IPS-15b (cell line): ENCODE results near the gene NPAS3.

Source experiments
- H3K27me3 ChIP-seq: one replicate; pipeline ENCODE4 v1.6.1; 2013; ENCODE audit warnings: low read length; ENCODE audit not compliant: control insufficient read depth, insufficient read depth
- H3K36me3 ChIP-seq: one replicate; pipeline ENCODE4 v1.6.1; 2013; ENCODE audit warnings: low read length; ENCODE audit not compliant: control insufficient read depth, insufficient read depth
- H3K4me1 ChIP-seq: one replicate; pipeline ENCODE4 v1.6.1; 2013; ENCODE audit warnings: mild to moderate bottlenecking, low read length; ENCODE audit not compliant: control insufficient read depth, insufficient read depth
- H3K4me3 ChIP-seq: one replicate; pipeline ENCODE4 v1.5.1; 2013; ENCODE audit warnings: low read depth, low read length
- H3K9ac ChIP-seq: one replicate; pipeline ENCODE4 v1.6.1; 2013; ENCODE audit warnings: low read depth, mild to moderate bottlenecking, low read length
- H3K9me3 ChIP-seq: one replicate; pipeline ENCODE4 v1.6.1; 2013; ENCODE audit warnings: mild to moderate bottlenecking, low read length; ENCODE audit not compliant: control insufficient read depth, insufficient read depth

The NPAS3 gene

GRCh38 chr14:33483541-33483940 lies 544.9 kb downstream of the NPAS3 start:
- Histone ChIP-seq H3K36me3 (no peaks in the 10 kb centered on the region), H3K4me3 (no peak overlapping the region), H3K27me3 (no peaks in the 10 kb centered on the region), H3K4me1 (no peaks in the 10 kb centered on the region), H3K9me3 (no peaks in the 10 kb centered on the region), H3K9ac (no peak overlapping the region)

DNA sequence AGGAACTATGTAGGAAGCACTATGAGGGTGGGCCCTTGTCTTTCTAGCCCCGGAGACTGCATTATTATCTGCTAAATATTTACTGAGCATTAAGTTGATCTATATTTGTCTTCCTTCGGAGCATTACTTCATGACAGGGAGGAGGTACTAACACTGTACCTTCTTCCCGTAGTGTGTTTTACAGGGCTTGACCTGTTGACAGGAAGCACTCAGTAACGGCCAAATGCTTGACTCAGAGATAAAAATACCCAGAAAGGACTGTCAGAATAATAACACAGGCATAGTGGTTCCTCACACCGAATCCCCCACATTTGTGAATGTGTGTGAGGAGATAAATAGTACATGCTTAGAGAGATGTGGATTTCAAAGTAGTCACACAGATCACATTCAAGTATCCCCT lies 545.6 kb downstream of the NPAS3 start:
- Histone ChIP-seq H3K27me3 (no peaks in the 10 kb centered on the region), H3K36me3 (no peaks in the 10 kb centered on the region), H3K4me3 (no peak overlapping the region), H3K4me1 (no peaks in the 10 kb centered on the region), H3K9me3 (no peaks in the 10 kb centered on the region), H3K9ac (no peak overlapping the region)

DNA sequence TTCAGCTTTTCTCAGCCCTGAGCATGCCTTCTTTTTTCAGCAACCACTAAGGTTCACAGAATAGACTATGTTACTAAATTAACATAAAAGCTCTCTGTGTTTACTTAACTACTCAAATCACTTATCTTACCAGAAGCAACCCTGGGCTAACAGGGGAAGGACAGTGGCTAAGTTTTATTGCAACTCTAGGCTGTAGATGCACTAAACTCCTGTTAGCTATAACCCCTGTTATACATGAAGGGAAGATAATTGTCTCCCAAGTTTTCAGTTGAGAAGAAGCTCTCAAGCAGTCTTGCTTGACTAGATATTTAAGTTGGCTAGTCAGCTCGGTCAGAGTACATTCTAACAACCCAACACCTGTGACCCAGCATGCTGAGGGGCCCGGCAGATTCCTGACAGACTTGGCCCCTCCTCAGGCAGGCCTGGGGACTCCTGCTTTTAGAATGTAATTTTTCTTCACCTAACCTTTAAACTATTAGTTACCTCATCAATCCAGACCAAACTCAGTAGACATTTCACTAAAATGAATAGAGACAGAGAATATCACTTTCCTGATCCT lies 547.7 kb downstream of the NPAS3 start:
- H3K27me3 ChIP-seq: no peaks in the 10 kb centered on the region
- H3K4me3 ChIP-seq: no peak overlapping the region
- no peaks in the 10 kb centered on the region for H3K4me1 ChIP-seq
- no peaks in the 10 kb centered on the region for H3K36me3 ChIP-seq
- no peaks in the 10 kb centered on the region for H3K9me3 ChIP-seq
- no peak overlapping the region for H3K9ac ChIP-seq

- no peaks in the 10 kb centered on the region for H3K4me1 ChIP-seq
- H3K36me3 ChIP-seq: no peaks in the 10 kb centered on the region
- no peaks in the 10 kb centered on the region for H3K27me3 ChIP-seq
- no peak overlapping the region for H3K9ac ChIP-seq
- H3K4me3 ChIP-seq: no peak overlapping the region
- no peaks in the 10 kb centered on the region for H3K9me3 ChIP-seq
Measured at GRCh38 chr14:33488582-33488981, 549.9 kb downstream of the NPAS3 start.

DNA sequence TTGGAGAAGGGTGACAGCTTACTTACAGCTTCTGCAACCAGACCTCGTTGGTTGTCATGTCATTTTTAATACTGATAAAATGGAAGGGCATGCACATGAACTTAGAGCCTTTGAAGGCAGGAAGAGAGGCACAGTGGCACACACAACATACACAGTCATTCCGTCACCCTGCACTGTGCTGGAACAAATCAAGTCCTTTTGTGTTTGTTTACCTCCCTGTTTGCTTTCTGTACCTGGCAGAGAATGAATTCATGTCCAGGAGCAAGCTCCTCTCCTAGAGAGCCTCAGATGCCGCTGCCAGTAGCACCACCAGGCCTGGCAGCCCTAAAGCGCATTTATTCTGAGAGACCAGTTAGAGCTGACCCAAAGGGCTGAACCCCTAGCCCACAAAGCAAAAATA lies 551.9 kb downstream of the NPAS3 start:
- Histone ChIP-seq H3K27me3 (no peaks in the 10 kb centered on the region), H3K9me3 (no peaks in the 10 kb centered on the region), H3K4me1 (no peaks in the 10 kb centered on the region), H3K36me3 (no peaks in the 10 kb centered on the region), H3K9ac (no peak overlapping the region), H3K4me3 (no peak overlapping the region)

- no peaks in the 10 kb centered on the region for H3K36me3 ChIP-seq
- no peak overlapping the region for H3K4me3 ChIP-seq
- no peaks in the 10 kb centered on the region for H3K4me1 ChIP-seq
- no peak overlapping the region for H3K9ac ChIP-seq
- H3K27me3 ChIP-seq: no peaks in the 10 kb centered on the region
- H3K9me3 ChIP-seq: no peaks in the 10 kb centered on the region
Measured at GRCh38 chr14:33491112-33491511, 552.4 kb downstream of the NPAS3 start.

DNA sequence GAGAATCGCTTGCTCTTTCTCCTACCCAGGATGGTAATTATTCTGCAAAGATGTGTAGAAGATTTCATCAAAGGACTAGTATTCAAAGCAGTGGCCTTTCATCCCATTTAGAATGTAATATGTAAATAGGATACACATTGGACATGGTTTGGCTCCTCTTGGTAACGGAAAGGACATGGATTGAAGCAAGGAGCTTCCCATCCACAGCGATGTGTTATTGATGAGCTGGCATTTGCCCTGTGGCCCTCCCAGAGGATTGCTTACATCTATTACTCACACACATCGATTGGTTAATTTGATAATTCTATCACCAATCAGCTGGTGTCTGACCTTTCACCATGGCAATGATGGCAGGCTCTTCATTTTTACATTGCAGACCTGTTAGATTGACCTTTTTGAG lies 553.8 kb downstream of the NPAS3 start:
- no peak overlapping the region for H3K9ac ChIP-seq
- H3K9me3 ChIP-seq: no peaks in the 10 kb centered on the region
- H3K27me3 ChIP-seq: no peaks in the 10 kb centered on the region
- no peaks in the 10 kb centered on the region for H3K36me3 ChIP-seq
- no peaks in the 10 kb centered on the region for H3K4me1 ChIP-seq
- no peak overlapping the region for H3K4me3 ChIP-seq

- H3K4me3 ChIP-seq: no peak overlapping the region
- no peak overlapping the region for H3K9ac ChIP-seq
- no peaks in the 10 kb centered on the region for H3K36me3 ChIP-seq
- H3K4me1 ChIP-seq: no peaks in the 10 kb centered on the region
- H3K9me3 ChIP-seq: no peaks in the 10 kb centered on the region
- H3K27me3 ChIP-seq: no peaks in the 10 kb centered on the region
Measured at GRCh38 chr14:33493266-33493665, 554.6 kb downstream of the NPAS3 start.

- Histone ChIP-seq H3K9ac (no peak overlapping the region), H3K4me3 (no peak overlapping the region), H3K4me1 (no peaks in the 10 kb centered on the region), H3K36me3 (no peaks in the 10 kb centered on the region), H3K27me3 (no peaks in the 10 kb centered on the region), H3K9me3 (no peaks in the 10 kb centered on the region)
Measured at GRCh38 chr14:33493990-33494389, 555.3 kb downstream of the NPAS3 start.

GRCh38 chr14:33499687-33500086 lies 561.0 kb downstream of the NPAS3 start:
- no peaks in the 10 kb centered on the region for H3K27me3 ChIP-seq
- no peaks in the 10 kb centered on the region for H3K9me3 ChIP-seq
- no peaks in the 10 kb centered on the region for H3K36me3 ChIP-seq
- H3K4me3 ChIP-seq: no peak overlapping the region
- H3K9ac ChIP-seq: no peak overlapping the region
- H3K4me1 ChIP-seq: no peaks in the 10 kb centered on the region

GRCh38 chr14:33504246-33505099 lies 565.8 kb downstream of the NPAS3 start:
- Histone ChIP-seq H3K9me3 (no peaks in the 10 kb centered on the region), H3K4me1 (no peaks in the 10 kb centered on the region), H3K4me3 (no peak overlapping the region), H3K27me3 (no peaks in the 10 kb centered on the region), H3K36me3 (no peaks in the 10 kb centered on the region), H3K9ac (no peak overlapping the region)

GRCh38 chr14:33505266-33505962 lies 566.7 kb downstream of the NPAS3 start:
- H3K36me3 ChIP-seq: no peaks in the 10 kb centered on the region
- H3K4me3 ChIP-seq: no peak overlapping the region
- H3K27me3 ChIP-seq: no peaks in the 10 kb centered on the region
- H3K9ac ChIP-seq: no peak overlapping the region
- H3K9me3 ChIP-seq: no peaks in the 10 kb centered on the region
- no peaks in the 10 kb centered on the region for H3K4me1 ChIP-seq
